GM12878 (cell line): ENCODE data around the gene NSMCE3. TPM values are rescaled to one million over a fixed set of nuclear protein-coding genes. Genes with fewer than 3 reads are reported as not detected.

ENCODE experiments used
- ATAC-seq: fragments of 200-7000 bp; cut with Tn5 transposase; 3 replicates; pipeline ENCODE4 v1.9.1; 2020; ENCODE audit warnings: mild to moderate bottlenecking, moderate library complexity
- BruUV-seq: library from RNA; stranded (reverse); fragments of 400-500 nt; replicated peaks from 2 replicates; lab custom pipeline; 2021; lab: Mats Ljungman, UMichigan
- CTCF ChIA-PET: fragments of 300-600 bp; sonication (Branson Sonifier 250); formaldehyde crosslinking; extraction: SDS; loops from one replicate; lab custom pipeline; 2021; ENCODE audit warnings: inconsistent platforms; lab: Yijun Ruan, JAX
- POLR2A ChIA-PET: fragments of 350-600 bp; formaldehyde crosslinking; extraction: SDS; loops from one replicate; lab custom pipeline; 2021; ENCODE audit warnings: inconsistent platforms; lab: Charles Lee
- RAD21 ChIA-PET: fragments of 300-600 bp; sonication (Branson Sonifier 250); formaldehyde crosslinking; loops from one replicate; lab custom pipeline; 2023; ENCODE audit warnings: antibody characterized with exemption; ENCODE audit not compliant: unreplicated experiment; lab: Charles Lee
- SMC1A ChIA-PET: fragments of 300-600 bp; sonication (Branson Sonifier 250); formaldehyde crosslinking; loops from one replicate; lab custom pipeline; 2023; ENCODE audit not compliant: unreplicated experiment, uncharacterized antibody; lab: Charles Lee
- DNase-seq: peaks from one replicate; pipeline ENCODE4 v3.0.0-alpha.2; 2011; ENCODE audit warnings: low read depth, low spot score
- FAIRE-seq: peaks from 3 replicates; lab custom pipeline; 2011; peaks lifted over from hg19 to GRCh38; lab: Jason Lieb, UNC
- H2AFZ ChIP-seq: 2 replicates; pipeline ENCODE4 v1.6.0; 2011; ENCODE audit warnings: low read depth, low read length, control low read depth; ENCODE audit not compliant: control insufficient read depth
- H3K27ac ChIP-seq: 2 replicates; pipeline ENCODE4 v1.5.1; 2011; ENCODE audit warnings: control low read depth; ENCODE audit not compliant: control insufficient read depth, insufficient read depth
- H3K27me3 ChIP-seq, 2 experiments: replicated peaks in 1 of 2; 2 replicates each; pipeline versions ENCODE4 v1.6.0 to v1.6.1; 2011; ENCODE audit warnings: low read length in 1 of 2; ENCODE audit not compliant: control insufficient read depth in 2 of 2, insufficient read depth in 2 of 2
- H3K36me3 ChIP-seq, 2 experiments: 2 replicates each; pipeline ENCODE4 v1.5.1; 2011; ENCODE audit warnings: low read length in 1 of 2; ENCODE audit not compliant: control insufficient read depth in 2 of 2, insufficient read depth in 2 of 2
- H3K4me1 ChIP-seq: 2 replicates; pipeline ENCODE4 v1.6.1; 2011; ENCODE audit warnings: mild to moderate bottlenecking, low read length, moderate library complexity, mixed read lengths; ENCODE audit not compliant: control insufficient read depth, insufficient read depth
- H3K4me2 ChIP-seq: 2 replicates; pipeline ENCODE4 v1.6.0; 2011; ENCODE audit warnings: control low read depth; ENCODE audit not compliant: control insufficient read depth, insufficient read depth
- H3K4me3 ChIP-seq: fragments of 200-600 bp; sonication (generic); 2 replicates; pipeline ENCODE4 v1.5.1; 2016
- H3K79me2 ChIP-seq: 2 replicates; pipeline ENCODE4 v1.6.0; 2011; ENCODE audit warnings: low read length; ENCODE audit not compliant: control insufficient read depth, insufficient read depth
- H3K9ac ChIP-seq: 2 replicates; pipeline ENCODE4 v1.8.0; 2011; ENCODE audit warnings: low read length, control low read depth, mixed read lengths; ENCODE audit not compliant: control insufficient read depth, insufficient read depth
- H3K9me3 ChIP-seq: replicated peaks from 3 replicates; pipeline ENCODE4 v1.5.1; 2011; ENCODE audit warnings: mild to moderate bottlenecking, low read length; ENCODE audit not compliant: control insufficient read depth, insufficient read depth
- H4K20me1 ChIP-seq: 2 replicates; pipeline ENCODE4 v1.6.0; 2011; ENCODE audit not compliant: control insufficient read depth, insufficient read depth
- WGBS: methylation state at CpG from one replicate; pipeline ENCODE4 v1.1.6; 2016; ENCODE audit warnings: low lambda C conversion rate; ENCODE audit not compliant: insufficient replicate concordance, insufficient coverage; ENCODE audit errors: missing lambda C conversion rate; 5-methylcytosine and 5-hydroxymethylcytosine counted together
- in situ Hi-C: fragments of 300-500 bp; cut with MboI; formaldehyde crosslinking; loops from 9 replicates; pipeline ENCODE4 v1.14.3; 2018; ENCODE audit warnings: mixed read lengths
- intact Hi-C: fragments of 100-400 bp; cut with micrococcal nuclease; formaldehyde crosslinking; loops from one replicate; pipeline ENCODE4 v1.14.2; 2022; ENCODE audit not compliant: unreplicated experiment
- polyA plus RNA-seq, 11 experiments: library from polyadenylated mRNA; depleted of rRNA in 4 of 11; unstranded in 6 of 11; stranded (reverse) in 5 of 11; fragments of >200 nt; fragmentation: Nextera tagmentation in 4 of 11; fragmentation: Illumina TruSeq in 1 of 11; extraction: Ambion mirVana in 4 of 11; extraction: Trizol in 1 of 11; gene quantifications; 1 replicate in 1 of 11; 2 replicates in 10 of 11; pipeline versions ENCODE4 v1.2.1 to v1.2.3, GENCODE V29; 2011 to 2016; ENCODE audit warnings: inconsistent platforms in 2 of 11, missing spikeins in 2 of 11, low read depth in 1 of 11
- total RNA-seq, 4 experiments: library from RNA; depleted of rRNA in 3 of 4; stranded (reverse); fragments of >200 nt in 3 of 4; fragmentation: Illumina TruSeq in 1 of 4; extraction: Trizol in 1 of 4; gene quantifications; 2 replicates each; pipeline versions ENCODE4 v1.2.1 to v1.2.3, GENCODE V29; 2013 to 2021
- TF ChIP-seq, protein P1 (sequence below): fragments of 450-650 bp; formaldehyde crosslinking; IDR thresholded peaks from 2 replicates; pipeline ENCODE4 v1.4.0; 2022; ENCODE audit warnings: mild to moderate bottlenecking, moderate library complexity
- TF ChIP-seq, protein P2 (sequence below): fragments of 450-650 bp; IDR thresholded peaks from 2 replicates; pipeline ENCODE4 v1.6.1; 2016; ENCODE audit warnings: mild to moderate bottlenecking

Gene NSMCE3
- total and polyA plus RNA-seq, 10 of the 15 experiments (the other 5 are each of a cell fraction or from before 2014, with no cell fraction given), result 3.7 to 30.0 (median 19.2) TPM

DNA sequence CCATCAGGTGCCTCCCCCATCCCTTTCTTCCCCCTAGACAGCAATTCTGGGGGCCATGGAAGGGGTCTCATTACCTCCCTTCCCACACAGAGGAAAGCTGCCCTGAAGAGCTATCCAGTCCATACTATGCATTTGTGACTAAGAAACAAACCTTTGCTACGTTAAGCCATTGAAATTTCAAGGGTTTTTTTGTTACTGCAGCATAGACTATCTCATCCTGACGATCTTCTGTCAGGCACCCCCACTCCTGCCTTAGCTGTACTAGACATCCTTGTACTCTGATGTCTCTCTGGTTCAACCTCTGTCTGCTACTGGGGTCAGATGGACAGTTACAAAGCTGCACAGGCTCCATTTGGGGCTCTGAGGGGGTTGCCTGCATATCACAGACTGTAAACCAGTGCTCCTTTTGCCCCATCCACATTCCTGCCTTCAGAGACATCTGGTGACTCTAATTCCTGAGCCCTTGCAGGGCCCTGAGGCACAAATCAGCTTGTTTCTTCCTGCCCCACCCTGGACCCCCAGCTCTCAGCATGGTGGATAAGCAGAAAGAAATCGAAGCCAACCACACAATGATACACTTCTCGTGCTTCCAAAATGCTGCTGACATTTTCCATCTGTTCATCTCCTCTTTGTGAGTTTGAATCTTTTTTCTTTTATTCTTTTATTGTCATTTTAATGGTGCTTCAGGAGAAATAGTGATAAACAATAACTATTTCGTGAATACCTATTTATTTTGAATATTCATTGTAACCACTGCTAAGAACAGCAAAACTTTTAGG, 21.6 kb upstream of the NSMCE3 start:
- ChIA-PET CTCF (interaction anchor here (1.6 kb wide), 1 partner anchor 151 kb away, joined by 4 read pairs; no protein-coding TSS in a partner anchor), POLR2A (no interaction called here), RAD21 (no interaction called here), SMC1A (interaction anchor here (0.6 to 1.0 kb wide), 2 partner anchors 11 to 23 kb away, joined by 3 read pairs; no protein-coding TSS in a partner anchor)
- DNase-seq, result no peak
- TF ChIP-seq, protein P1, sequence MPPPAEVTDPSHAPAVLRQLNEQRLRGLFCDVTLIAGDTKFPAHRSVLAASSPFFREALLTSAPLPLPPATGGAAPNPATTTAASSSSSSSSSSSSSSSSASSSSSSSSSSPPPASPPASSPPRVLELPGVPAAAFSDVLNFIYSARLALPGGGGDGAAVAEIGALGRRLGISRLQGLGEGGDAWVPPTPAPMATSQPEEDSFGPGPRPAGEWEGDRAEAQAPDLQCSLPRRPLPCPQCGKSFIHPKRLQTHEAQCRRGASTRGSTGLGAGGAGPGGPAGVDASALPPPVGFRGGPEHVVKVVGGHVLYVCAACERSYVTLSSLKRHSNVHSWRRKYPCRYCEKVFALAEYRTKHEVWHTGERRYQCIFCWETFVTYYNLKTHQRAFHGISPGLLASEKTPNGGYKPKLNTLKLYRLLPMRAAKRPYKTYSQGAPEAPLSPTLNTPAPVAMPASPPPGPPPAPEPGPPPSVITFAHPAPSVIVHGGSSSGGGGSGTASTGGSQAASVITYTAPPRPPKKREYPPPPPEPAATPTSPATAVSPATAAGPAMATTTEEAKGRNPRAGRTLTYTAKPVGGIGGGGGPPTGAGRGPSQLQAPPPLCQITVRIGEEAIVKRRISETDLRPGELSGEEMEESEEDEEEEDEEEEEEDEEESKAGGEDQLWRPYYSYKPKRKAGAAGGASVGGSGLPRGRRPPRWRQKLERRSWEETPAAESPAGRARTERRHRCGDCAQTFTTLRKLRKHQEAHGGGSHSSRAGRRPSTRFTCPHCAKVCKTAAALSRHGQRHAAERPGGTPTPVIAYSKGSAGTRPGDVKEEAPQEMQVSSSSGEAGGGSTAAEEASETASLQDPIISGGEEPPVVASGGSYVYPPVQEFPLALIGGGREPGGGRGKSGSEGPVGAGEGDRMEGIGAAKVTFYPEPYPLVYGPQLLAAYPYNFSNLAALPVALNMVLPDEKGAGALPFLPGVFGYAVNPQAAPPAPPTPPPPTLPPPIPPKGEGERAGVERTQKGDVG, result no peak
- TF ChIP-seq, protein P2, sequence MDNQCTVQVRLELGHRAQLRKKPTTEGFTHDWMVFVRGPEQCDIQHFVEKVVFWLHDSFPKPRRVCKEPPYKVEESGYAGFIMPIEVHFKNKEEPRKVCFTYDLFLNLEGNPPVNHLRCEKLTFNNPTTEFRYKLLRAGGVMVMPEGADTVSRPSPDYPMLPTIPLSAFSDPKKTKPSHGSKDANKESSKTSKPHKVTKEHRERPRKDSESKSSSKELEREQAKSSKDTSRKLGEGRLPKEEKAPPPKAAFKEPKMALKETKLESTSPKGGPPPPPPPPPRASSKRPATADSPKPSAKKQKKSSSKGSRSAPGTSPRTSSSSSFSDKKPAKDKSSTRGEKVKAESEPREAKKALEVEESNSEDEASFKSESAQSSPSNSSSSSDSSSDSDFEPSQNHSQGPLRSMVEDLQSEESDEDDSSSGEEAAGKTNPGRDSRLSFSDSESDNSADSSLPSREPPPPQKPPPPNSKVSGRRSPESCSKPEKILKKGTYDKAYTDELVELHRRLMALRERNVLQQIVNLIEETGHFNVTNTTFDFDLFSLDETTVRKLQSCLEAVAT, result no peak
- no peak overlapping the region for H3K9ac ChIP-seq
- intact Hi-C loops (loop anchor here (10.0 kb wide), 1 partner anchor 56 kb away; no protein-coding TSS in a partner anchor), in situ Hi-C loops (no loop called here)
- no peak overlapping the region for H2AFZ ChIP-seq
- WGBS, result 2% methylated on average over 5 of the region's 5 CpGs
- no peak overlapping the region for H3K4me3 ChIP-seq
- FAIRE-seq, result no peak
- H3K4me2 ChIP-seq, result no peak overlapping the region
- no TSS peak for BruUV-seq
- H4K20me1 ChIP-seq, result no peaks in the 10 kb centered on the region
- no peaks in the 10 kb centered on the region for H3K27me3 ChIP-seq
- H3K4me1 ChIP-seq, result no peaks in the 10 kb centered on the region
- no peak for ATAC-seq
- no peaks in the 10 kb centered on the region for H3K9me3 ChIP-seq
- no peaks in the 10 kb centered on the region for H3K36me3 ChIP-seq
- no peak overlapping the region for H3K27ac ChIP-seq
- H3K79me2 ChIP-seq, result no peaks in the 10 kb centered on the region
